GM21723 (cell line): ENCODE measurements around the gene CTF1.
"Not testable (repeated sequence)": the region's sequence is repeated elsewhere in the genome, so short reads cannot be mapped to it uniquely, and the experiment has no call there.

Experiments
- ATAC-seq: cut with Tn5 transposase; IDR thresholded peaks from one replicate; pipeline ENCODE4 v1.9.1; 2021; ENCODE audit warnings: mild to moderate bottlenecking, moderate library complexity; ENCODE audit not compliant: unreplicated experiment

The CTF1 gene

DNA sequence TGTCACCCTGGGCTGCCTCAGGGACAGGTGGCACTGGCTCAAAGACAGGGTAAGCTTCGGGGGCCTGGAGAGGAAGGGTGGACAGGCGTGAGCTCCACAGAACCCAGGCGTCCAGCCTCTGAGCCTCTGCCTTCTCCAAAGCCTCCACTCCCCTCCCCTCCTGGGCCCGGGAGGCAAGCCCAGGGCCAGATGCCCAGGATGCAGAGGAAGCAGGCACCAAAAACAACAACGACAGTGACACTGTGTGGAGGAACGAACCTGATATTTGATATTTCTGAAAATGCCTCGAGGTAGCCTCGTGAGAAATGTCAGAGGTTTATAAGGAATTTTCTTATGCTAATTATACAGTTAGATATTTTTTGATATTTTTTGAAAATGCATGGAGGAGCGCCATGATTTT lies 8.5 kb upstream of the CTF1 start:
- ATAC-seq = no peak

DNA sequence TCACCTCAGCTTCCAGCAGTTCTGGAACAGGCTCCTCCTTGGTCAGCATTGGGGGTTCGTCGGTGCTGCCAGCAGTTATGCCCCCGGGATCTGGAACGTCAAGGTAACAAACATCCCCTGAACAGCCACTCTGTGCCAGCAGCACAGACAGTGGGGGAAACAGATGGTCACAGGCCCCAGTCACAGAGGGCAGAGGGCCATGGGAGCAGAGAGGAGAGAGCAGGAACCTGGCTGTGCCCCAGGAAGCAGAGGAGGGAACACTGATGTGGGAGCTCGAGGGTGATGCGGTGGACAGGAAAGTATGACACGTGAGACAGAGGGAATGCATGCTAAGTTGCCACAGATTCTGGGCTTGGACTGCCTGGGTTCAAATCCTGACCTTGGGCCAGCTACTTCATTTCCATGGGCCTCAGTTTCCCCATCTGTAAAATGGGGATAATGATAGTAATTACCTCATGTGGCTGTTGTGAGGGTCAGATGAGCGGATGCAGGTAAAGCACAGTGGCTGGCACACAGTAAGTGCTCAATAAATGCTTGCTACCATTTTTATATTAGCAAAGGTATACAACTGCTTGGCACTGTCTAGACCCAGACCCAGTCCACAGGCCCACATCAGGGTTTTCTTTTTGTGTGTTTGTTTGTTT lies 7.4 kb upstream of the CTF1 start:
- ATAC-seq = no peak

DNA sequence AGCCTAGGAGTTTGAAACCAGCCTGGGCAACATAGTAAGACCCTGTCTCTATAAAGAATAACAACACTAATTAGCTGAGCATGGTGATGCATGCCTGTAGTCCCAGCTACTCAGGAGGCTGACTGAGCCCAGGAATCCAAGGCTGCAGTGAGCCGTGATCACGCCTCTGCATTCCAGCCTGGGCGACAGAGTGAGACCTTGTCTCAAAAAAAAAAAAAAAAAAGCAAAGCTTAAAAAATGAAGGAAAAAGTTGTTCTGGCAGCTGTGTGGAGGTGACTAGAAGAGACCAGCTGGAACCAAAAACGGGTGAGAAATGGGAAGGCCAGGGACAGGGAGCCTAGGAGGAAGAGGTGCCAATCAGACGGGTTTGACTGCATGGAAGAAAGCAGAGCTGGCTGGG lies 6.7 kb upstream of the CTF1 start:
- no peak for ATAC-seq

DNA sequence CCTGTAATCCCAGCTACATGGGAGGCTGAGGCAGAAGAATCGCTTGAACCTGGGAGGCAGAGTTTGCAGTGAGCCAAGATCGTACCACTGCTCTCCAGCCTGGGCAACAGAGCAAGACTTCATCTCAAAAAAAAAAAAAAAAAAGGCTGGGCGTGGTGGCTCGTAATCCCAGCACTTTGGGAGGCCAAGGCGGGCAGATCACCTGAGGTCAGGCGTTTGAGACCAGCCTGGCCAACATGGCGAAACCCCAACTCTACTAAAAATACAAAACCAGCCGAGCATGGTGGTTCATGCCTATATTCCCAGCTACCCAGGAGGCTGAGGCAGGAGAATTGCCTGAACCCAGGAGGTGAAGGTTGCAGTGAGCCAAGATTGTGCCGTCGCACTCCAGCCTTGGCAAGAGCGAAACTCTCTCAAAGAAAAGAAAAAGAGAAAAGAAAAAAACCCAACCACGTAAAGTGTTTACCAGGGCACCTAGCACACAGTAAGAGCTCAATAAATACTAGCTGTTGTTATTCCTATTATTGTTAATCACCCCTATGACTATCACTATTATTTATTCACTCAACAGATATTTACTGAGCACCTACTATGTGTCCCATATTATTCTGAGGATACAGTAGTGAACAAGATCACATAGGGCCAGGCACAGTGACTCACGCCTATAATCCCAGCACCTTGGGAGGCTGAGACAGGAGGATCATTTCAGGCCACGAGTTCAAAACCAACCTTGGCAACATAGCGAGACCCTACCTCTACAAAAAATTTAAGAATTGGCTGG lies 5.2 kb upstream of the CTF1 start:
- not testable (repeated sequence) for ATAC-seq

DNA sequence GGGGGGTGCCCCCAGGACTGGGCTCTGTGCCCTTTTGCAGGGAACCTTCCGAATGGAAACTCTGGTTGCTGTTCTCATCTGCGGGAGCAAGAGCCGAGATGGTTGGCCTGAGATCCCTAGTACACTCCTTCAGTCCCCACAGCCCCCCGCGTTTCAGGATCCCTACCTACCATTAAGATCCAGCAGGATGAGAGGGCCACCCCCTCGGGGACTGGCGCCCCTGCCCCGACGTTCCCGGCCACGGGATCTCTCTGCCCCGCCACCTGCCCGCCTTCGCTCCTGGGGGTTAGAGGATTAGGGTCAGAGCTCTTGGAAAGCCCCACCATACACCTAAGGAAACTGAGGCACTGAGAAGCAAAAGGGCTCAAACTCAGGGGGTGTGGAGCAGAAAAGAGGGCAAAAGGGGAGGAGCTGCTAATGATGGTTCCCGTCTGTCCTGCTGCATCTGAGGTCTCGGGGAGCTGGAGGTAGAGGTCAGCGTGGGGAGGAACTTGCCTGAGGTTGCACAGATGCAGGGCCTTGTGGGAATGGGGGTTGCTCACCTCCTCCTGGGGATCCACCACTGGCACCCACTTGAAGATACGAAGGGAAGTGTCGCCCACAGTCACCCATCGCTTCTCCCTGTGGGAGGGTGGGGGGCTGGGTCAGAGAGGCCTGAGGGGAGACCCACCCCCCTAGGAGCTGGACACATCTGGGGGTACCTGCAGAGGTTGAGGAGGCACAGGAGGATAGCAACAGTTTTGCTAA lies 3.6 kb upstream of the CTF1 start:
- peak; percentile 3 for ATAC-seq

DNA sequence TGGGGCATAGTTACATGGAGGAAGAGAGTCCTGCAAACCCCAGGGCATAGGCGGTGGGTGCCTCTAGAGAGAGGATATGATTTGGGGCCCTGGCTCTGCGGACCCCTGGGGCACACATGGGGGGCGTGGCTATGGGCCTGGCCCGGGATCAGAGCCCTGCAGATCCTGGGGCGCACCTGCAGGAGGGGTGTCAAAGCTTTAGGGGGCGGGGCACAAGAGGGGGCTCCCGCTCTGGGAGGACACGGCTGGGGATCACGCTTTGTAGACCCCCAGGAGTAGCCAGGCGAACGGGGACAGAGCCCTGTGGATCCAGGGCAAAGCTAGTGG lies 3.0 kb upstream of the CTF1 start:
- peak; percentile 22 for ATAC-seq

DNA sequence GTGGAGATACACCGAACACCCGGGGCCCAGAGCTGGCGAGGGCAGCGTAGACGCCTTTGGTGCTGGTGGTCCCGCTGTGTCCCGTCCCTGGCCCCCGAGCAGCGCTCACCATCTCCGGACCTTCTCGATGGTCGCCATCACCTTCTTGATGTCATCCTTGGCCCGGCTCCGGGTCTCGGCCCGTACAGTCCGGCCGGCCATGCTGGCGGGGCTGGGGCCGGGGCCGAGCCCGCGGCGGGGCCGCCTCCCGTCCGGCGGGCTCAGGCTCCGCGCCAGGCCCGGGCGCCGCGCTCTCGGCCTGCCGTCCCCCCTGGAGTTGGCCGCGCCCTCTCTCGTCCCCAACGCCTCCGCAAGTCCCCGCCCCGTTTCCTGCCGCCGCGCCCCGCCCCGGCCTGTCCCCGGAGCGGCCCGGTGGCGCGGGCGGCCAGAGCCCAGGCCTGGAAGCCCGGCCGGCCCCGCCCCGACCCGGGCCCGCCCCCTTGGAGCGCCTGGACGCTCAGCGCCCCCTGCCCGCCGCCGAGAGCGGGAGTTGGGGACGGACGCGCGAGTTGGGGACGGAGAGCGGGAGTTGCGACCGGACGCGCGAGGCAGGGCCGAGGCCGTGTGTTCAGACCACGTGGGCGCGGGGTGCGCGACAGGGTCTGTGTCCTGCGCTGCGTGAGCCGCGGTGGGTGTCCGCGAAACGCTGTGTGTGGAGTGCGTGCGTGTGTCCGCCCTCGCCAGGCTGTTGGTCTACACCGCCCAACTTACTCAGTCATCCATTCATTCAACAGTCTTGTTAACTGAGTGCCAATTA lies 2.5 kb upstream of the CTF1 start, which contains the start of gene BCL7C:
TSS of gene BCL7C (minus strand) at position 334 of the 796 bp plus-strand sequence. CDS start at position 201, 133 bp downstream.
- peak; percentile 73 for ATAC-seq

DNA sequence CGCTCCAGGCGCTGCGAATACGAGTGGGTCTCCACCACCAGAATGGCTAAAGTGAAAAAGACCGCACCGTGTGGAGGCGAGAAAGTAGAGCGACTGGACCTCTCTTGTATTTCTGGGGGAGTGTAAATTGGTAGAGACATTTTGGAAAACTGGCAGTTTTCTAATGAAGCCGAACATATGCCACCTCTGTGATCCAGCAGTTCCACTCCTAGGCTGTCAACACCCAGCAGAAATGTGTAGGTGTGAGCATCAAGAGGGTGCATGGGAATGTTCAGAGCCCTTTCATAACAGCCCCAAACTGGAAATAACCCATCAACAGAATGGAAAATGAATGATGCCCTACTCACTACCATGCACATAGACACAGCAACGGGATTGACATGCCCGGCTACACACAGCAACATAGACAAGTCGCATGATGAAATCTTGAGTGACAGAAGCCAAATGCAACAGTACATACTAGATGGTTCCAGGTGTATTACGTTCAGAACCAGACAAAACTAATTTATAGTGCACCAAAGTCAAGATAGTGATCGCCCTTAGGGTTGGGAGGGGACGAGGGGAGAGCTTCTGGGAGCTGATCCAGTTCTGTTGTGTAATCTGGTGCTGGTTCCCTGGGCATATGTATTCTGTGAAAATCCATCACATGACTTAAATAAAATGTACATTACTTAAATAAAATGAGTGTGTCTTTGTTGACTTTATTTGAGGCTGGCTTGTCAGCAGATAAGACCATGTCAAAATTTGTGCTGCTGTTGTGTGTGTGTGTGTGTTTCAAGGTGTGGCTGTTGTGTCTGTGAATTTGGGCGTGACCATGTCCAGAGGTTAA lies 1.7 kb upstream of the CTF1 start:
- no peak for ATAC-seq

DNA sequence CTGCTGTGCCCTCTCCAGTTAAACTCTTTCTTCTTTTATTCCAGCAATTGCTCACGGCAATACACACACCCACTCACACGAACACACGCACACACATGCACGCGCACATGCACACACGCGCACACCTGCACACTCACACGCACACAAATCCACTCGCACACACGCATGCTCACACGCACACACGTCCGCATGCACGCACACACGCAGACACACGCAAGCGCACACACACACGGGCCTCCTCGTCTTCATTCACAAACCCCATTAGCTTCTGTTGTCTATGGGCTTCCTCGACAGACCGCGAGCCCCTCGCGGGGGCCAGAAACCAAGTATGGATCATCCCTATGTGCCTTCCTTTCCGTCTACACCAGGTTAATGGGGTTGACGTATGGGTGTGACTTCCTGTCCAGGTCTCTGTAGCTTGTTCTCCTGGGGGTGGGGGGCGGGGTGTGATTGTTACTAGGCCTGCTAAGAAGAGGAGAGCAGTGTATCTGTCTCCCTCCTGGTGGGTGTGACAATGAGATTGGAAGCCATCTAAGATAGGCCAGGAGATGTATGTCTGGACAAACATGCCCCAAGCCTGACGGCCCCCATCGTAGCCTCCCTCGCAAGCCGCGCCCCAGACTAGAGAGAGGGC lies 670 bp upstream of the CTF1 start:
- no peak for ATAC-seq

DNA sequence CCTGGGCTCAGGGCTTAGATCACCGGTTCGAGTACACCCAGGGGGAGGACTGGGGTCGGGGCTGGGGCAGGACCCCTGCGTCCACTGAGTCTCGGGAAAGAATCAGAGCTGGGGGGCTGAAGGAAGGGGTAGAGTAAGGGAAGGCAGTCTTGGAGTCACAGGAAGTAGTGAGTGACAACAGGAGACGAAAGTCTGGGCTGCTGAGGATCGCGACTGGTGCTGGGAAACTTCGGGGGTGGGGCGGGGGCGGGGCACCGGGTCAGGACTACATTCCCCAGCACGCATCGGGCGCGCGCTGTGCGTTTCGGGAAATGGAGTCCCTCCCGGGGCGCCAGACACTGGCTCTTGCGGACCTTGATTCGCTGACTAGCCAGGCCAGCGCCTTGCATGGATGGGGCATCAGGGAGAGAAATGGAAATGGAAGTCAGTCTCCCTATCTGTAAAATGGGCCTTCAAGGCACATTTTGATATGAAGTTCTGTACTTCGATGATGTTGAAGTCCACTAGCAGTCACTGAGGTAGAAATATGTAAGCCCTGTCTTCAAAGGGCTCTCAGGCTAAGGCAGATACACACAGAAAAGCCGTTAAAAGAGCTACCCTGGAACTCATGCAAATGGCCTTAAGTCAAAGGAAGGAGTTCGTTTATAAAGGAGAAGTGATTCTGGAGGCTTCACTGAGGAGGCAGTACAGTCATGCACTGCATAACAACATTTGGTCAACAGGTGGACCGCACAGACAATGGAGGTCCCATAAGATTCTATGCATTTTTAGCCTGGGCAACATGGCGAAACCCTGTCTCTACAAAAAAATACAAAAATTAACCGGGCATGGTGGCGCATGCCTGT lies 697 bp downstream of the CTF1 start:
- ATAC-seq = no peak

DNA sequence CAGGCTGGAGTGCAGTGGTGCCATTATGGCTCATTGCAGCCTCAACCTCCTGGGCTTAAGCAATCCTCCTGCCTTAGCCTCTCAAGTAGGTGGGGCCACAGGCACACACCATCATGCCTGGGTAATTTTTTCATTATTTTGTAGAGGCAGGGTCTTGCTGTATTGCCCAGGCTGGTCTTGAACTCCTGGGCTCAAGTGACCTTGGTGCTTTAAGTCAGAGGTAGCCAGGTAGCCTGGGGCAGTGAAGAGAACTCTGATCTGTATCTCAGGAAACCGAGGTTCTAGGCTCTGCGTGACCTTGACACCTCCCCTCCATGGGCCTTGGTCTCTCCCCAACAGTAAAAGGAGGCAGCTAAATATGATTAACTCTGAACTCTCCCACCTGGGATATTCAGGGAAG lies 3.4 kb downstream of the CTF1 start:
- no peak for ATAC-seq

DNA sequence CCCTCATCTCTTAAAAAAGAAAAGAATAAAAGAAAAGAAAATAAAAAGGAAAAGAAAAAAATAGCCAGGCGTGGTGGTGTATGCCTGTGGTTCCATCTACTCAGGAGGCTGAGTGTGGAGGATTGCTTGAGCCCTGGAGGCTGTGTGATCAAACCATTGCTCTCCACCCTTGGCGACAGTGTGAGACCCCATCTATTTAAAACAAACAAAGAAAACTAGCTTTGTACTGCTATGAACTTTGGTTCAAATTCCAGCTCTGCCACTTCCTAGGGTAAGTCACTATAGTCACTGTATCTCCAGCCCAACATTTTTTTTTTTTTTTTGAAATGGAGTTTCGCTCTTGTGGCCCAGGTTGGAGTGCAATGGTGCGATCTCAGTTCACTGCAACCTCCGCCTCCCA lies 4.2 kb downstream of the CTF1 start:
- no peak for ATAC-seq

DNA sequence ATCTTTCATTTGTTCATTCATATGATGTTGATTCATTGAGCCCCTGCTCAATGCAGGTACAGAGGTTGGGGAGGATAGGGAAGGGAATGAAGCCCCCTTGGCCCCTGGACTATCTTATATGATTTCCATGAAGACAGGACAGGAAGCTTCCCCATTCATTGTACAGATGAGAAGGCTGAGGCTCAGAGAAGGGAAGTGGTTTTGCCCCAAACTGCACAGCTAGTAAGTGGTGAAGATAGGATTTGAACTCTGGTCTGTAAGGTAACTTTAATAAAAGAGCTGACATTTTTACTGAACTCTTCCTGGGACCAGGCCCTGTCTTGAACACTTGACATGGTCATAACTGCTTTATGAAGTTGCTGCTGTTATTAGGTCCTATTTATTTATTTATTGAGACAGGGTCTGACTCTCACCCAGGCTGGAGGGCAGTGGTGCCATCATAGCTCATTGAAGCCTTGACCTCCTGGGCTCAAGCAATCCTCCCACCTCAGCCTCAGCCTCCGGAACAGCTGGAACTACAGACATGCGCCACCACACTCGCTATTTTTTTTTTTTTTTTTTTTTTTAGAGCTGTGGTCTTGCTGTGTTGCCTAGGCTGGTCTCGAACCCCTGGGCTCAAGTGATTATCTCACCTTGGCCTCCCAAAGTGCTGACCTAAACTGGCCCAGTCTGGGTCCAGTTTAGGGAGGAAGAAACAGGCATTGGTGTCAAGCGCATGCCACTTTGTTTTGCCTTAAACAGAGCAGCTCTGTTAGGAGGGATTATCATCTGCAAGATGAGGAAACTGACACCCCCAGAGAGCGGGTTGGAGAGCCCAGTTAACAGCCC lies 5.0 kb downstream of the CTF1 start:
- no peak for ATAC-seq

DNA sequence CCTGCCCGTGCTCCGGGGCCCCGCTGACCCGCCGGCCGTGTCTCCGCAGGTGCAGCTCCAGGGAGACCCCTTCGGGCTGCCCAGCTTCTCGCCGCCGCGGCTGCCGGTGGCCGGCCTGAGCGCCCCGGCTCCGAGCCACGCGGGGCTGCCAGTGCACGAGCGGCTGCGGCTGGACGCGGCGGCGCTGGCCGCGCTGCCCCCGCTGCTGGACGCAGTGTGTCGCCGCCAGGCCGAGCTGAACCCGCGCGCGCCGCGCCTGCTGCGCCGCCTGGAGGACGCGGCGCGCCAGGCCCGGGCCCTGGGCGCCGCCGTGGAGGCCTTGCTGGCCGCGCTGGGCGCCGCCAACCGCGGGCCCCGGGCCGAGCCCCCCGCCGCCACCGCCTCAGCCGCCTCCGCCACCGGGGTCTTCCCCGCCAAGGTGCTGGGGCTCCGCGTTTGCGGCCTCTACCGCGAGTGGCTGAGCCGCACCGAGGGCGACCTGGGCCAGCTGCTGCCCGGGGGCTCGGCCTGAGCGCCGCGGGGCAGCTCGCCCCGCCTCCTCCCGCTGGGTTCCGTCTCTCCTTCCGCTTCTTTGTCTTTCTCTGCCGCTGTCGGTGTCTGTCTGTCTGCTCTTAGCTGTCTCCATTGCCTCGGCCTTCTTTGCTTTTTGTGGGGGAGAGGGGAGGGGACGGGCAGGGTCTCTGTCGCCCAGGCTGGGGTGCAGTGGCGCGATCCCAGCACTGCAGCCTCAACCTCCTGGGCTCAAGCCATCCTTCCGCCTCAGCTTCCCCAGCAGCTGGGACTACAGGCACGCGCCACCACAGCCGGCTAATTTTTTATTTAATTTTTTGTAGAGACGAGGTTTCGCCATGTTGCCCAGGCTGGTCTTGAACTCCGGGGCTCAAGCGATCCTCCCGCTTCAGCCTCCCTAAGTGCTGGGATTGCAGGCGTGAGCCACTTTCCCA lies 5.9 kb downstream of the CTF1 start:
- ATAC-seq = peak; percentile 78

DNA sequence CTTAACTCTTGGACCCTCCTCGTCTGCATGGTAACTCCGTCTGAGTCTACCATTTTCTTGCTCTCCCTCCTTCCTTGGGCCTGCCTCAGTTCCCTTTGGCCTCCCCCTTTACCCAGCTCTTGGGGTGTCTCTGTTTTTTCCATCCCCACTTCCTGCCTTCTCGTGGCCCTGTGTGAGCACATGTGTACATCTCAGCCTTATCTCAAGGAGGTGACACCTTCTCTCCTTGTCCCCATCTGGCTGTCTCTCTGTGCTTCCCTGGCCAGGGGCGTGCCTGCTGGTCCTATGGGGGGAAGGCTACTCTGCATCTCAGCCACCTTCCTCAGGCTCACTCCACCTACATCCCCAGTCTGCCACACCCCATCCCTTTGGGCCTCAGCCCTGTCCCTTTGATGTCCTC lies 6.6 kb downstream of the CTF1 start:
- no peak for ATAC-seq

DNA sequence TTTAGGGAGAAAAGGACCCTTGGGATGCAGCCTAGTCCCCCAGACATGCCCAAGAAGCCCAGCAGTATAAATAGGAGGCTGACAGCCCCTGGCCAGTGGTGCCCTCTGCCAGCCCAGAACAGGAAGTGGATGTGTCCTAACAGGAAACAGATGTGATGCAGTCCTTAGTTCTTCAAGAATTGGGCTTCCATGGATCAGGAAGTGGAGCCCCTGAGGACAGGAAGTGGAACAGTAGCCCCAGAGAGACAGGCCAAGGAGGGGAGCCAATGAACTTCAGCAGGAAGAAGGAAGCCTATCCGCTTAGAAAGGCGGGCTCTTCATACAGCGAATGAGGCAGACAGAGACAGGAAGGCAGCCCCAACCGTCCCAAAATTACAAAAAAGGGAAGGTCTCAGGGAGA lies 7.2 kb downstream of the CTF1 start:
- no peak for ATAC-seq
